PC-3 (cell line): ENCODE measurements around the gene NELFA. TPM values are rescaled to one million over a fixed set of nuclear protein-coding genes. Genes with fewer than 3 reads are reported as not detected.

Experiments used
- ATAC-seq: fragments of 200-7000 bp; cut with Tn5 transposase; 2 replicates; pipeline ENCODE4 v1.9.1; 2020; ENCODE audit warnings: mild to moderate bottlenecking, moderate library complexity
- BruUV-seq: library from RNA; stranded (reverse); fragments of 400-500 nt; replicated peaks from 2 replicates; lab custom pipeline; 2021; lab: Mats Ljungman, UMichigan
- CTCF ChIA-PET: fragments of 300-600 bp; sonication (Branson Sonifier 250); formaldehyde crosslinking; loops from one replicate; lab custom pipeline; 2022; ENCODE audit warnings: antibody characterized with exemption; lab: Charles Lee
- POLR2A ChIA-PET: fragments of 300-600 bp; sonication (Branson Sonifier 250); formaldehyde crosslinking; loops from one replicate; lab custom pipeline; 2022; ENCODE audit warnings: antibody characterized with exemption; ENCODE audit not compliant: unreplicated experiment; lab: Charles Lee
- DNase-seq: peaks from one replicate; pipeline ENCODE4 v3.0.0-alpha.2; 2015
- H2AFZ ChIP-seq: fragments of 300-600 bp; sonication (generic); 2 replicates; pipeline ENCODE4 v1.6.0; 2016; ENCODE audit warnings: antibody characterized with exemption, low read length
- H3F3A ChIP-seq: fragments of 300-600 bp; sonication (generic); one replicate; pipeline ENCODE4 v1.6.0; 2017; ENCODE audit warnings: antibody characterized with exemption, low read length, control low read depth, mild to moderate bottlenecking; ENCODE audit not compliant: unreplicated experiment
- H3K27ac ChIP-seq: fragments of 300-600 bp; sonication (generic); 2 replicates; pipeline ENCODE4 v1.5.1; 2016; ENCODE audit warnings: mild to moderate bottlenecking, low read length
- H3K27me3 ChIP-seq: fragments of 300-600 bp; sonication (generic); 2 replicates; pipeline ENCODE4 v1.6.1; 2016; ENCODE audit warnings: low read length, mixed read lengths
- H3K36me3 ChIP-seq: fragments of 300-600 bp; sonication (generic); 2 replicates; pipeline ENCODE4 v1.6.1; 2016; ENCODE audit warnings: low read depth, mixed run types, low read length, mixed read lengths
- H3K4me1 ChIP-seq: fragments of 300-600 bp; sonication (generic); 2 replicates; pipeline ENCODE4 v1.5.1; 2016; ENCODE audit warnings: low read length; ENCODE audit not compliant: insufficient read depth
- H3K4me2 ChIP-seq: fragments of 300-600 bp; sonication (generic); 2 replicates; pipeline ENCODE4 v1.6.0; 2016; ENCODE audit warnings: low read length
- H3K4me3 ChIP-seq: fragments of 300-600 bp; sonication (generic); 2 replicates; pipeline ENCODE4 v1.5.1; 2016; ENCODE audit warnings: mild to moderate bottlenecking, low read length, mixed read lengths
- H3K79me2 ChIP-seq: fragments of 300-600 bp; sonication (generic); 2 replicates; pipeline ENCODE4 v1.6.1; 2017; ENCODE audit warnings: low read length, mixed read lengths
- H3K9ac ChIP-seq: fragments of 300-600 bp; sonication (generic); 2 replicates; pipeline ENCODE4 v1.6.0; 2016; ENCODE audit warnings: mild to moderate bottlenecking, low read length
- H3K9me2 ChIP-seq: fragments of 300-600 bp; sonication (generic); replicated peaks from 2 replicates; pipeline ENCODE4 v1.6.1; 2016; ENCODE audit warnings: mixed run types, low read length, mixed read lengths
- H3K9me3 ChIP-seq: fragments of 300-600 bp; sonication (generic); 2 replicates; pipeline ENCODE4 v1.6.1; 2016; ENCODE audit warnings: low read length, mixed read lengths
- H4K20me1 ChIP-seq: fragments of 300-600 bp; sonication (generic); 2 replicates; pipeline ENCODE4 v1.6.1; 2016; ENCODE audit warnings: low read length, mixed read lengths
- CTCF ChIP-seq: fragments of 300-600 bp; sonication (generic); conservative IDR thresholded peaks from 2 replicates; pipeline ENCODE4 v1.5.1; 2017; ENCODE audit warnings: antibody characterized with exemption, low read depth, mild to moderate bottlenecking, low read length
- EZH2 ChIP-seq: fragments of 300-600 bp; sonication (generic); IDR thresholded peaks from one replicate; pipeline ENCODE4 v1.6.1; 2017; ENCODE audit warnings: antibody characterized with exemption, mild to moderate bottlenecking, low read length; ENCODE audit not compliant: unreplicated experiment
- EZH2phosphoT487 ChIP-seq: fragments of 300-600 bp; sonication (generic); IDR thresholded peaks from 2 replicates; pipeline ENCODE4 v1.6.1; 2018; ENCODE audit warnings: mild to moderate bottlenecking, antibody characterized with exemption, low read length, borderline replicate concordance
- intact Hi-C: fragments of 100-400 bp; cut with micrococcal nuclease; formaldehyde crosslinking; loops from 2 replicates; pipeline ENCODE4 v1.9.0; 2023
- total RNA-seq: library from RNA; depleted of rRNA; stranded (reverse); fragments of >200 nt; gene quantifications from 2 replicates; pipeline ENCODE4 v1.2.3, GENCODE V29; 2014

Gene NELFA
- total RNA-seq, 1 experiment from 2014 or later, result 30.0 TPM

GRCh38 chr4:1987721-1988326, 20.9 kb downstream of the NELFA start:
- CTCF ChIA-PET, result no interaction called here
- intact Hi-C loops, result no loop called here

GRCh38 chr4:1987296-1987695, 21.5 kb downstream of the NELFA start:
- Histone ChIP-seq H3K4me1 (no peaks in the 10 kb centered on the region), H3K36me3 (peaks cover 4% of the 10 kb centered on the region; the same call in 1 of the 2 replicates), H3K9ac (no peak overlapping the region), H3K27ac (no peak overlapping the region), H3K79me2 (peaks cover 8% of the 10 kb centered on the region; the same call in 1 of the 2 replicates), H3K4me2 (no peak overlapping the region), H4K20me1 (no peaks in the 10 kb centered on the region), H3F3A (no peaks in the 10 kb centered on the region), H3K9me2 (no peaks in the 10 kb centered on the region), H3K9me3 (no peaks in the 10 kb centered on the region), H3K27me3 (no peaks in the 10 kb centered on the region), H2AFZ (no peak overlapping the region), H3K4me3 (no peak overlapping the region)
- TF ChIP-seq EZH2phosphoT487, result no peak
- no peak for TF ChIP-seq CTCF
- BruUV-seq, result no TSS peak
- ChIA-PET POLR2A (no interaction called here), CTCF (no interaction called here)
- intact Hi-C loops, result no loop called here
- ATAC-seq (no peak), DNase-seq (no peak)

More at GRCh38 chr4:1987721-1988326, 20.9 kb downstream of the NELFA start:
- H3K27me3 ChIP-seq, result no peaks in the 10 kb centered on the region
- TF ChIP-seq EZH2 (no peak), EZH2phosphoT487 (no peak), CTCF (no peak)
- no peaks in the 10 kb centered on the region for H3K9me2 ChIP-seq
- no peak overlapping the region for H2AFZ ChIP-seq
- H3K4me2 ChIP-seq, result no peak overlapping the region
- H3K79me2 ChIP-seq, result peaks cover 13% of the 10 kb centered on the region; the same call in 1 of the 2 replicates
- H3K36me3 ChIP-seq, result peaks cover 4% of the 10 kb centered on the region; the same call in 1 of the 2 replicates
- BruUV-seq, result no TSS peak
- H3K4me3 ChIP-seq, result no peak overlapping the region
- no peaks in the 10 kb centered on the region for H4K20me1 ChIP-seq
- no peaks in the 10 kb centered on the region for H3K9me3 ChIP-seq
- no peak overlapping the region for H3K27ac ChIP-seq
- no peaks in the 10 kb centered on the region for H3K4me1 ChIP-seq
- ATAC-seq (no peak), DNase-seq (no peak)
- H3F3A ChIP-seq, result no peaks in the 10 kb centered on the region
- POLR2A ChIA-PET, result no interaction called here
- no peak overlapping the region for H3K9ac ChIP-seq

GRCh38 chr4:1986578-1987210, 22.1 kb downstream of the NELFA start:
- intact Hi-C loops, result no loop called here
- Histone ChIP-seq H3K4me2 (no peak overlapping the region), H3K79me2 (0 out of 2 replicates have a peak, but pooled peaks cover 5% of the 10 kb centered on the region), H3K27me3 (no peaks in the 10 kb centered on the region), H3K9me2 (no peaks in the 10 kb centered on the region), H3K4me3 (no peak overlapping the region), H4K20me1 (no peaks in the 10 kb centered on the region), H3F3A (no peaks in the 10 kb centered on the region), H3K9me3 (no peaks in the 10 kb centered on the region), H3K36me3 (peaks cover 6% of the 10 kb centered on the region), H3K4me1 (no peaks in the 10 kb centered on the region), H3K9ac (no peak overlapping the region), H3K27ac (no peak overlapping the region), H2AFZ (no peak overlapping the region)
- ChIA-PET CTCF (no interaction called here), POLR2A (no interaction called here)
- no peak for TF ChIP-seq EZH2
- no peak for TF ChIP-seq CTCF
- no peak for TF ChIP-seq EZH2phosphoT487
- ATAC-seq (no peak), DNase-seq (no peak)
- BruUV-seq, result no TSS peak
